ENCODE results near the gene SMYD3.

DNA sequence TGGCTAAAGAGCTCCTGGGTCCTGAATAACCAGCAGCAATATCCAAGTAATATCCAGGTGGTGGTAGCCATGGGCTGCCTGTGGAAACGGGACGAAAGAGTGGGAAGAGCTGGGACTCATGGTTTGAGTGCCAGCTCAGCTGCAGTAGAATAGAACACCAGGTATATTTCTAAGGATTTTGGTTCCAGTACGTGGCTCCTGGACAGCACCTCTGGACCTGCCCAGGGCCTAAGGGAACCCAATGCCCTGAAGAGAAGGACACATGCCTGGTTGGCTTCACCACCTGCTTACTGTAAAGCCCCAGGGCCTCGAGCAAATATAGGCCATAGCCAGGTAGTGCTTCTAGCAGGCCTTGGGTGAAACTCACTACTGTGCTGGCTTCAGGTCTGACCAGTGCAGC lies 785.6 kb downstream of the SMYD3 start:
- TF ChIP-seq RAD21 (conservative IDR thresholded peaks at IDR 0.05 in 1 of 2, IDR thresholded peaks at IDR 0.05 in 1 of 2) (no peak), FOSL2 (IDR thresholded peaks at IDR 0.05) (no peak), FOSL2 (CRISPR knock-in tag; IDR thresholded peaks at IDR 0.05) (no peak), USF2 (IDR thresholded peaks at IDR 0.05) (no peak), HOXA7 (CRISPR knock-in tag; IDR thresholded peaks at IDR 0.05) (no peak)
- TF ChIP-seq, protein P1, sequence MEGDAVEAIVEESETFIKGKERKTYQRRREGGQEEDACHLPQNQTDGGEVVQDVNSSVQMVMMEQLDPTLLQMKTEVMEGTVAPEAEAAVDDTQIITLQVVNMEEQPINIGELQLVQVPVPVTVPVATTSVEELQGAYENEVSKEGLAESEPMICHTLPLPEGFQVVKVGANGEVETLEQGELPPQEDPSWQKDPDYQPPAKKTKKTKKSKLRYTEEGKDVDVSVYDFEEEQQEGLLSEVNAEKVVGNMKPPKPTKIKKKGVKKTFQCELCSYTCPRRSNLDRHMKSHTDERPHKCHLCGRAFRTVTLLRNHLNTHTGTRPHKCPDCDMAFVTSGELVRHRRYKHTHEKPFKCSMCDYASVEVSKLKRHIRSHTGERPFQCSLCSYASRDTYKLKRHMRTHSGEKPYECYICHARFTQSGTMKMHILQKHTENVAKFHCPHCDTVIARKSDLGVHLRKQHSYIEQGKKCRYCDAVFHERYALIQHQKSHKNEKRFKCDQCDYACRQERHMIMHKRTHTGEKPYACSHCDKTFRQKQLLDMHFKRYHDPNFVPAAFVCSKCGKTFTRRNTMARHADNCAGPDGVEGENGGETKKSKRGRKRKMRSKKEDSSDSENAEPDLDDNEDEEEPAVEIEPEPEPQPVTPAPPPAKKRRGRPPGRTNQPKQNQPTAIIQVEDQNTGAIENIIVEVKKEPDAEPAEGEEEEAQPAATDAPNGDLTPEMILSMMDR (IDR thresholded peaks at IDR 0.05), result no peak
